NCI-H2227 treated with DMSO at 0.1 percent for 48 hours (cell line): Measurements from ENCODE around the gene UBXN2A.
"Not testable (repeated sequence)": the region's sequence is repeated elsewhere in the genome, so short reads cannot be mapped to it uniquely, and the experiment has no call there.

Experiments used
- DNase-seq: peaks from one replicate; lab custom pipeline; 2025; lab: John Stamatoyannopoulos, UW

Gene UBXN2A

GRCh38 chr2:23941644-23942043, 1.4 kb downstream of the UBXN2A start:
- DNase-seq: no peak

GRCh38 chr2:23943666-23944065, 3.4 kb downstream of the UBXN2A start:
- no peak for DNase-seq

GRCh38 chr2:23944527-23944926, 4.3 kb downstream of the UBXN2A start:
- DNase-seq: no peak

- DNase-seq: no peak
Measured at GRCh38 chr2:23944976-23945375, 4.7 kb downstream of the UBXN2A start.

GRCh38 chr2:23947350-23947749, 7.1 kb downstream of the UBXN2A start:
- no peak for DNase-seq

GRCh38 chr2:23952558-23952957, 12.3 kb downstream of the UBXN2A start:
- not testable (repeated sequence) for DNase-seq

GRCh38 chr2:23953625-23954024, 13.4 kb downstream of the UBXN2A start:
- no peak for DNase-seq

GRCh38 chr2:23954325-23955014, 14.2 kb downstream of the UBXN2A start:
- DNase-seq: no peak

- no peak for DNase-seq
Measured at GRCh38 chr2:23967846-23968245, 27.6 kb downstream of the UBXN2A start.

- no peak for DNase-seq
Measured at GRCh38 chr2:23976883-23977282, 36.6 kb downstream of the UBXN2A start.

GRCh38 chr2:23988371-23988770, 48.1 kb downstream of the UBXN2A start:
- no peak for DNase-seq

- no peak for DNase-seq
Measured at GRCh38 chr2:23992931-23993330, 52.7 kb downstream of the UBXN2A start.

GRCh38 chr2:23993736-23994269, 53.5 kb downstream of the UBXN2A start:
- no peak for DNase-seq

- no peak for DNase-seq
Measured at GRCh38 chr2:23994567-23994966, 54.3 kb downstream of the UBXN2A start.

- DNase-seq: no peak
Measured at GRCh38 chr2:24007693-24008092, 67.4 kb downstream of the UBXN2A start.

GRCh38 chr2:24008672-24009366, 68.6 kb downstream of the UBXN2A start:
- DNase-seq: no peak

- no peak for DNase-seq
Measured at GRCh38 chr2:24009367-24009679, 69.1 kb downstream of the UBXN2A start.

GRCh38 chr2:24009680-24010476, 69.6 kb downstream of the UBXN2A start, which contains the start of gene MFSD2B:
MFSD2B (plus strand) TSS chr2:24010085; CDS start chr2:24010097, 12 bp downstream.
- no peak for DNase-seq

GRCh38 chr2:24010477-24011249, 70.4 kb downstream of the UBXN2A start:
- DNase-seq: no peak

- no peak for DNase-seq
Measured at GRCh38 chr2:24011250-24012104, 71.2 kb downstream of the UBXN2A start.
